HG03196 (cell line): Measurements from ENCODE around the gene IER5L.

Experiments
- ATAC-seq: cut with Tn5 transposase; IDR thresholded peaks from one replicate; pipeline ENCODE4 v1.9.1; 2021; ENCODE audit not compliant: unreplicated experiment

IER5L gene

DNA sequence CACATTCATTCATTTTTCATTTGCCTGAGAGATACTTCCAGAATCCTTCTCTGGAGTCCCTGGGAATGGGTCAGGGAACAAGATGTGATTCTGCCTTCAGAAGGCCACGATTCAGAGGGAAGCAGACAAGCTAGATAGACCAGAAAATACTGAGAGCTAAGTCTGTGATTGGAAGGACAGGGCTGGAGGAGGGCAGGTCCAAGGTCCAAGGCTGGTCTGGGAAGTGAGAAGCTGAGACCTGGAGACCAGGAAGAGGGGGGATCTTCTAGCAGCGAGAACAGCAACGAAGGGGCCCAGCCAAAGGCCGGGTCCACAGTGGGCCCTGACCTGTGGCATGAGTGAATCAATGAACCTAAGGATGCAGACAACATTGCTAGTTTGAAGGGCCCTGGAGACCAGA is 4.1 kb upstream of the IER5L start:
- no peak for ATAC-seq

DNA sequence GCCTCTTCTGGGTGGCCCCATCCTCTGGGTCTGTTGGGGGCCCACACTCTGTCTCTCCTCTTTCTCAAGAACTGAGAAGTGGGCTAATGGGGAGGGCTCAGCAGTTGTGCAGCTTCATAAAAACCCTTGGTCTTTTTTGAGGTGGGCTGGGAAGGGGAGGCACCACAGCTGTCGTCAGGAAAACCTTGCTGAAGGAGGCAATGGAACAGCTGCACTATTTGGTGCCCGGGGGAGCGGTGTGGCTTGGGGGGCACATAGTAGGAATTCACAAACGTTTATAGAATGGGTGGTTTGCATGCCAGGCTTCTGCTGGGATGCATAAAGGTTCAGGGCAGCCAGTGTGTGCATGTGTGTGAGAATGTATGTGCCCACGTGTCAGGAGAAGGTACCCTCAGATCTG is 3.2 kb upstream of the IER5L start:
- ATAC-seq, result no peak

DNA sequence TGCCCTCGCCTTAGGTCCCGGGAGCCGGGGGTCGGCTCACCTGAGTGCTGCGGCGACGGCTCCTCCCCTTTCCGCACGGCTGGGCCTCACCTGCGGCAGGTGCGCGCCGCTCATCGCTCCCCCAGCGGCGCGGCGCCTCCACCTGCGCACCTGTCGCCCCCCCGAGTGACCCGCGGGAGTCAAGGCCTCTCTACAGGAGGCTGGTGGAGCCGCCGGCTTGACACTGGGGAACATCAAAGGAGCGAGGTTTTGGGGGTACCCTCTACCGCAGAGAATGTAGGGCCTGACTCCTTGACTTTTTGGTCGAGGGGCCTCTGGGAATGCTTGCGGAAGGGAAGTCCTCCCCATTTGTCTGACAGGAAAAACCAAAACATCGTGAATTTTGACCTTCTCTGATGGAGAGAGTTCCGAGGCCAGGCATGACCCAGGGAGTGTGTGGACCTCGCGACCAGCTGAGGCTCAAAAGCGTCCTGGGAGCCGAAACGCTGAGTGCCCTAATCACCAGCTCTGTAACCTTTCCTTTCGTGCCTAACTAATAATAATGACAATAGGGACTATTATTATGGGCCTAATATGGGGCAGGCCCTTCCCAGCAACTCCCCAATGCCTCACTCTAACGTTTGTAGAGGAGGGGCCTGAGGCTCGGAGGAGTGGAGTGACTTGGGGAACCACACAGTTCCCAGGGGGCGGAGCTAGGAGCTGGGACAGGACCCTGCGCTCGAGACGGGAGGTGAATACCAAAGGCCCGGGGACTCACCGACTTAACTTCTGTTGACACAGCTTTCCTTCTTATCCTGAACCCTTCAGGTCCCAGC is 714 bp upstream of the IER5L start:
- no peak for ATAC-seq

DNA sequence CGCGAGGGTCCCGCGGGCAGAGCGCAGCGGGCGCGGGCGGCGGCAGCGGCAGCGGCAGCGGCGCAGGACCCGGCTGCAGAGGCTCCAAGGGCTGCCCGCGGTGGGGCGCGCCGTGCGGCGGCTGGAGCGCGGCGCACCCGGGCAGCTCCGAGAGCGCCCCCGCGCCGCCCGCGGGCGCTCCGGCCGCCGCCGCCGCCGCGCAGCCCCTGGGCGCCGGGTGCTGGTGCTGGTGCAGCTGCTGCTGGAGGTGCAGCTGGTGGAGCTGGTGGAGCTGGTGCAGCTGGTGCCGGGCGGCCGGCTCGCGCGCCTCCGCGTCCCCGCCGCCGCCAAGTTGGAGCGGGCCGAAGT is 644 bp downstream of the IER5L start:
- ATAC-seq, result no peak

DNA sequence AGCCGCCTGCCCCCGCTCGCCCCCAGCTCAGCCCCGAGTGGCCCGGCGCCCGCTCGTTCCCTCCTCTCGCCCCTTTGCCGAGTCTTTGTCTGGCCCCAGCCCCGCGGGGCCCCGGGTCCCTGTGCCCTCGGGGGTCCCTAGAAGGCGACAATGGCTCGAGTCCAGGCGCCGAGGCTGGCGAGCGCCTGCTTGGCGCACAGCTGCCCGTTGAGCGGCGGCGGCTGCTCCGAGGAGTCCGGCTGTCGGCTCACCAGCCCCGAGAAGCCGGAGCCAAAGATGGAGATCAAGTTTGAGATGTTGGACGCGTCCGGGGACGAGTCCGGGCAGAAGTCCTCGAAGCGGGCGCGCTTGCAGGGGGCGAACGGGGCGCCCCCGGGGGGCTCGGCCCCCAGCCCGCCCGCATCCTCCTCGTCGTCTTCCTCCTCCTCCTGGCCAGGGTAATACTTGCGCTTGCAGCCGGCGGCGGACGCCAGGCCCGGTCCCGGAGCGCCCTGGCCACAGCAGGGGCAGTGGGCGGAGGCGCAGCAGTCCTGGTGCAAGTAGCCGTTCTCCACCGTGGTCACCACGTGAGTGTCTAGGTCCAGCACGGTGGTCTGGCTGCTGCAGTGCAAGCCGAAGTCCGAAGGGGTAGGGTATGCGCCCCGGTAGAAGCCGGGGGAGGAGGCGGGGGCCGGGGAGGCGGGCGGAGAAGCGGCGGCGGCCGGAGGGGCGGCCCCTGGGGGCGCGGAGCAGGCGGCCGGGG is 1.2 kb downstream of the IER5L start:
- ATAC-seq, result no peak

DNA sequence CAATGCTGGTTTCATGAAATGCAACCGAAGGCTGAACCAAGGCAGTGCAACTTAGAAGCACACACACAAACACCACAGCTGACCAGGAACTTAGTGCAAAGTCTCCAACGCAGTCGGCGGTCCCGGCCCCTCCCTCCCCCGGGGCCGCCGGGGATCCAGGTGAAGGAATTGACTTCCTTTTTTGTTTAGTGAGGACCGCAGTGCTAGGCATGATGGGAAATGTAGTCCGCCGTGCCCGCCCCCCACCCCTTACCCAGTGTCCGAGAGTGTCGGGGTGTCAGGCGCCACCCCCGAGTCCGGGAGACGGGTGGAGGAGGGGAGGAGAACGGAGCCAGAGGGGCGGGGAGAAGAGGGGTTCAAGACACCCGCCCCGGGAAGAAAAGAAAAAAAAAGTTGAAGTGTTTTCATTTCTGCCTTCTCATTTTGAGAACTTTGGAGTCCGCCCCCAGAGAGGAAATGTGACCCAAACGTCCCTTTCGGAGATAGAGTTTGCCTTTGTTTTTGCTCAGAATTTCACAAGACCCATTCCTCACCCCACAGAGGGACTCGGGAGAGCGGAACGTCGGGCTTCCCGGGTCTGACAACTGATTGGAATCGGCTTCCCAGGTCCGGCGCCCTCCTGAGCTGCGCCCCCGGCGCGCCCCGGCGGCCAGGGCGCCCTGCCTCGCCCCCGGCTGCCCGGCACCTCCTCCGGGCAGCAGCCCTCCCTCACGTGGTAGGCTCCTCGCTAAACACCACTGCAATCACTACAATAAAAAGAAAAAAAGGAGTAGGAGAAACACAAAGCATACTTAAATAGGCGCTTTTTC is 2.0 kb downstream of the IER5L start:
- ATAC-seq, result peak; percentile 21

DNA sequence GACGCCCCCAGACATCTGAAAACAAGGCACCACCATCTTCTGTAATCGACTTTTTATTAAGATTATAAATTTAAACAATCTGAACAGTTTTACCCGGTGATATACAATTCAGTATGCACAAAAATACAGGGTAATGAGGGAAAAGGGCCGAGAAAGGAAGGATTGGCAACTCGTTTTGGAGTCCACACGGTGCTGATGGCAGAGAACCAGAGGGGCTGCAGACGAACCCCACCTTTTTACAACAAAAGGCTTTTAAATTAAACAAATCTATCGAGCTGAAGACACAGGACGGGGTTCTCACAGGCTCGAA is 2.6 kb downstream of the IER5L start:
- no peak for ATAC-seq

DNA sequence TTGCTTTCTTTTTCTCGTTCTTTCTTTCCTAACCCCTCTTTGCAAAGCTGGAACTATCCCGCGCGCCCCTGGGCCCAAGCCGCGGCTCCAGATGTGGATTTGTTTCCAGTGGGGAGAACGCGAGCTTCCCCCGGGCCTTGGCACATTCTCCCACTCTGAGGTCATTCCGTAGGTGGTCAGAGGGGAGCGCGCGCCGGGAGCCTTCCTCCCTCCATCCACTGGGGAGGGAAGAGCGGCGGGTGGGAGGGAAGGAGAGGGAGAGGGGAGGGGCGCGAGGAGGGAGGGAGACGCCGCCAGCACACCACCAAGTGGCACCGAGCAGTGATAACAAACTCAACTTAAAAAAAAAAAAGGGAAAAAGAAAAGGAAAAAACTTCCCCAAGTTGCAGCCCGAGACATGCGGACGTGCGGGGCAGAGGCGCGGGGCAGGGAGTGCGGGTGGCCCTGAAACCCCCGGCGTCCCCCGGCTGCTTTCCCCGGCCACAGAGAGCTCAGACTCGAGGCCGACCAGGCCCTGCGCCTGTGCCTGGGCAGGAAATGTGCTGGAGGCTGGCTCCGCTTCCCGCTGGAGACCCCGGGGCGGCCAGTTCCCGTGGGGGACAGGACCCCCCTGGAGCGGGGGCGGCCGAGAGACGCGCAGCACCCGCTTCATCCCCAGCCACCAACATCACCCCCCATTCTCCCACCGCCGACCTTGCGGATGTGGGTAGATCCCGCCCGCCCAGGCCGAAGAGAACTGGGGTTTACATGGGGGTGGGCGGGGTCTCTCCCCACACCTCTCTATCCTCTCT is 3.1 kb downstream of the IER5L start:
- ATAC-seq, result no peak

DNA sequence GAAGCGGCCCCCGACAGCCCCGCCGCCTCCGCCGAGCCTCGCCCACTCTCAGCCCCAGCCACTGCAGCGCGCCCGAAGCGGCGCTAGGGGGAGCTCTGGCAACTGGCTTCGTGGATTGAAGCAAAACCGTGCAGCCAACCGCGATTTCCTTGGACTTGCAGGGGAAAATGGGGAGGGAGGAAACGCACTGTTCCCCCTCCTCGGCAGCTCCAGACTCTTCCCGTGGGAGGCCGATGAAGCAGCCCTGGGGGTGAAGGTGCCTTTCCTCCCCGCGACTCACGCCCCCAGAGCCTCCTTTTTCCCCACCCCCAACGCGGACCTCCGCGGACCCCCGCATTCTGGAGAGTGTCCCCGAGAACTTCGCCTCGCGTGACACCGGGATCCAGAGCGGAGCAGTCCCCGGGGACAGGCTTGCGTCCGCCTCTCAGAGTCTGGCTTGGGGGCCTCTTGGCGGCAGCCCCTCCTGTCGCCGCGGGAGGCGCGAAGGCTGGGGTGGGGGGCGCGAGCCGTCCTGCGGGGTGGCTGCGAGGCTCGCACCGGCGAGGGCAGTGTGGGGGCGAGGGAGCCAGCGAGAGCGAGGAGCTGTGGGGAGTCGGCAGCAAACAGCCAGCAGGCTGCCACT is 3.8 kb downstream of the IER5L start:
- no peak for ATAC-seq

DNA sequence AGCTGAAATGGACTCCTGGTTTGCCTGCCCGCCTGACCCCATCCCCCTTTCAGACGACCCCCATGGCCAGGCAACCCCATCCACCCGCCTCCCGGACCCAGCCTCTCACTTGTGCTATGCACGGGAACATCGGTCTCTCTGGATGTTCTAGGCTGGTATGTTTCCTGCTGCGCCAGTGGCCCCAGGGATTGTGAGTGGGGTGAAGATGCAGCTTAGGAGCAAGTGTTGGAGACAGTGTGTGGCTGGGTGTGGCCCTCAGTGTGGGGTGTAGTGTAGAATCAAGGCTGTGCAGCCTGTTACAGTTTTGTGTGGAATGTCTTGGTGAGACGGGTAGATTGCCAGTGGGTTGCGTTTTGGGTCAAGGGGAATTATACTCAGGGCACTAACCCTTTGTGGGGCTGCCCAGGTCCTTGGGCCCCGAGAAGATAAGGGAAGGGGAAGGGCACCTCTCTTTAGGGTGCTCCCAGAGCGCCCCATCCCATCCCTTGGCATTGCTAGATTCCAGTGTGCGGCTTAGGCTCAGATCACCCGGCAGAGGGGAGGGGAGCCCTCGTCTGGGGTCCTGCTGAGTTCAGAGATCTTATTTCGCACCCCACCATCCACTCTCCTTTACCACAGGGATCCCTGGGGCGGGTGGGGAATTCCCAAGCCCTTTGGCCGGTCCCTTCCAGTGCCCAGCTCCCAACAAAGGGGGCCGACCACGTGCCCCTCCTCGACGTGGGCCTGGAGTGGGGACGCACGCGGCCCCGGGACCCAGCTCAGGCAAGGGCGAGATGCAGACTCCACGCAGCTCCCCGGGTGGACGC is 4.6 kb downstream of the IER5L start:
- ATAC-seq, result no peak

DNA sequence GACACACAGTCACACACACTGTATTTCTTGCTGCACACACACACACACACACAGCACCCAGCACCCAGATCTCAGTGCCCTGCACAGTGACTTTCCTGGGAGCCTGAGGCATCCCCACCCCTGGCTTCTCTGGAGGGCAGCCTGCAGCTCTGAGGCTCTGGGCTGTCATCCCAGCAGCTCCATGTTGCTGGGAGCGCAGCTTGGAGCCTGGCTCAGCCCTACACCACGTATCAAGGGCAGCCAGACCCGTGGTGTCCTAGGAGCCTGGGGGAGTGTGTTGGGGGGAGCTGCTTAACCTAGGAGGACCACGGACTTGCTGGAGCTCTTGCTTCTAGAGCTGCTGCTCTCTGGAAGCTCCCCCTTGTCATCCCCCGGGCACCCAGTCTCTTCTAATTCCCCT is 5.2 kb downstream of the IER5L start:
- ATAC-seq, result no peak

DNA sequence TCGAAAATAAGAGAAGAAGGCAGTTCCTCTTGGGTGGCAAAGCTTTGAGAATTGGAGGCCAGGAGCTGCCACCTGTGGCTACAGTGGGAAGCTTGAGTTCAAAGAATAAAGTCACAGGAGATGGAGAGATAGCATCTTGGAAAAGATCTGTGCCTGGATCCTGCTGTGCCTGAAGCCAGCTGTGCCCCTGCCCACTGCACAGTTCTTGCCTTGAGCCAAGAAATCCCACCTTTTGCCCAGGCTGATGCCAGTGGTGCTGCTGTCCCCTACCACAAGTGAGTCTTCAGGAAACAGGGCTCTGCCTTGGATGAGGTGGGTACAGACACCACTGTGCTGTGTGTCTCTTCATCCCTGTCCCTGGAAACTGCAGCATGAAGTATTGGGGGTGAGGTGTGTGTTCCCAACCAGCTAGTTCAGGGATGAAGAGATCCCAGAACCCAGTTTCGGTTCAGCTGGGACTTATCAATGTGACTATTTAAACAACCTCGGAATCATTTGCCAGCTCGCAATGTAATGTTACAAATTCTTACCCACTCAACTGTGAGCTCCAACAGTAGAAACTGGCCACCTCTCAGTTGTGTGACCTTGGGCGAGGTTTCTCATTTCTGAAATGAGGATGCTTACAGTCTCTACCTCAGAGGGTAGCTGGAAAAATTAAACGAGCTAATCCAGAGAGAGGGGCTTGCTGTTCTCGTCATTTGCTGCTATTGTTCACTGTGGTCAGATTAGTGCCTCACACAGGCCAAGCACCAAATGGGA is 5.9 kb downstream of the IER5L start:
- ATAC-seq, result no peak

DNA sequence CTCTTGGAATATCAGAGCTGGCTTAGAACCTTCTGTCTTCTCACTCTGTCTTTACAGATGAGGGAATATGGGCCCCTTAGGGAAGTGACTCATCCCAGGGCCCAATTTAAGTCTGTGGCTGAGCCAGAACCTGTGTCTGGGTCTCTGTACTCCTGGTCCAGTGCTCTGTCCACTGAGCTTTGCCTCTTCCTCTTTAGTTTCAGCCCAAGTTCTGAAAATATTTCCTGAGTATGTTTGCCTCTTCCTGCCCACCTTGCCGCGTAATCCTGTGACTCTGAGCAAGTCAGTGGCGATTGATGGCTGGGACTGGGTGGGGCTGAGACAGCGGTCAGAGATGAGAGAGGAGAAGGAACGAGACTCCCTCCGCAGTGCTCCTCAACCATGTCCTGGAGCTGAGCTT is 7.8 kb downstream of the IER5L start:
- no peak for ATAC-seq

DNA sequence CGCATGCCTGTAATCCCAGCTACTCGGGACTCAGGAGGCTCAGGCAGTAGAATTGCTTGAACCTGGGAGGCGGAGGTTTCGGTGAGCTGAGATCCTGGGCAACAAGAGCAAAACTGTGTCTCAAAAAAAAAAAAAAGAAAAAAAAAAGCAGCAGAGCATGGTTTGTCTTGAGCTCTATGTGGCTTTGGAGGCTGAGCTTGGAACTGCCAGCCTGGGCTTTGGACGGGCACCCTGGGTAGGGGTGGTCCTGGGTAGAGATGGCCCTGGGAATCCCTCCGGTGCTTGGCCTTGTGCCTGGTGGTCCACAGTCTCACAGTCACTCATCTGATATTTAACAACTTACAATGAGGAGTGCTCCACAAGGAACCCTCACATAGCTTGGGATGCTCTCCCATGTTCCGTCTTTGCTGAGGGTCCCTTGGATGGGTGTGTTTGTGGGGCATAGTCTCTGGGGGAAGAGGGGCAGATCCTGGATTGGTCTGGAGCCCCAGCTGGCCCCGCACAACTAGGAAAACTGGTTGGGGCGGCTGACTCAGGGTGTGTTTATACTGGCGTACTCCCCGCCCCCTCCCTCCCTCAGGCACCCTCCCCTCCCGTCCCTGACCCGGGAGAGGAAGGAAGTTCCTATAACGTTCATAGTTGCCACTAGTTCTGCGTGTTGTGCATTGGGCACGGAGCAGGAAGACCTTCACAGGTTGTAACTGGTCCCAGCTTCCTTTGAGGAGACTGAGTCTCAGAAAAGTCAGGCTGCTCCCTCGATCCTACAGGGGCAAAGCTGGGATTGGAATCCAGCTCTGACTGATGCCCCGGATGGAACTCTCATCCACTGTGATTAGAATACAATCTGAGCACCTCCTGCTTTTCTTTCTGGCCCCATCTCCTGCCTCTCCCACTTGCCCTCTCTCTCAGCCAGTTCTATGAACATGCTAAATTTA is 11.2 kb downstream of the IER5L start:
- no peak for ATAC-seq

DNA sequence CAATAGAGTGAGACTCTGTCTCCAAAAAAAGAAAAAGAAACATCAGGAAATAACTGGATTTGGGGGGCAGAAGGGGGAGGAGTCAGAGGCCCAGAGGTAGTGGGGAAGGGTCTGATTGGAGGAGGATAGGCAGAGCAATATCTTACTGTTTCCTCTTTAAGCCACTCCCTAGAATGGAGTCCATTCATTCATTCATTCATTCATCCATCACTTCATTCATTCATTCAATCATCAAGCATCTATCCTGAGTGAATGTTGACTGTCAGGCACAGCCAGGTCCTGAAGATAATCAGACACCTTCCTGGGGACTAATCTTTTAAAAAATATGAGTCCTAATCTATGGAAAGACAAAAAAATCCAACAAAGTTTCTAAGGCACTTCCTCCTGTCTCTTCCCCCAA is 12.9 kb downstream of the IER5L start:
- ATAC-seq, result no peak

DNA sequence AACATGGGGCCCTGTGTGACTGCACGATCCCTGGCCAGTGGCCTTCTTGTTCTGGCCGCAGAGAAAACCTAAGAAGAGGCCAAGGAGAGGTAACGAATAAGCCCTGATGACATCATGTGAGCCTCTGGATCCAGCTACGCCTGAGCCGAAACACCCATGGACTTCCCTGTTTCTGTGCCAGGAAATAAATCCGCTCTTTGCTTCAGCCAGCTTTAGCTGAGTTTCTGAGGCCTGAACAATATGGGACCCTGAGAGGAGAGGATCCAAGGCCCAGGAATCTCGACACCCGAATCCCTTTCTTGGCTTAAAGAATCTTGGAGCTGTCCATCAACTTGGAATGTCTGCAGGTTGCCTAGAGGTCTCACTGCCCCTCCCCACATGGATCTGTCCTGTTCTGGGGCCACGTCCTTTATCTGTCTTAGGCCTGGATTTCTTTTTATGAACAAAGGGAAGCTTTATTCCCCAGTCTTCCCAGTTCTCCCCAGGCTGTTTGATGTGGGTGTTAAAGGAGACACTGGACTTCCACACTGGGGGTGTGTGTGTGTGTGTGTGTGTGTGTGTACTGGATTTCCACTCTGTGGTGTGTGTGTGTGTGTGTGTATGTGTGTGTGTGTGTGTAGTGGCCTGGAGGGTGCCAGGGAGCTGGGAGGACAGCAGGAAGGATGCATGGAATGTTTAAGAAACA is 13.7 kb downstream of the IER5L start:
- ATAC-seq, result no peak

DNA sequence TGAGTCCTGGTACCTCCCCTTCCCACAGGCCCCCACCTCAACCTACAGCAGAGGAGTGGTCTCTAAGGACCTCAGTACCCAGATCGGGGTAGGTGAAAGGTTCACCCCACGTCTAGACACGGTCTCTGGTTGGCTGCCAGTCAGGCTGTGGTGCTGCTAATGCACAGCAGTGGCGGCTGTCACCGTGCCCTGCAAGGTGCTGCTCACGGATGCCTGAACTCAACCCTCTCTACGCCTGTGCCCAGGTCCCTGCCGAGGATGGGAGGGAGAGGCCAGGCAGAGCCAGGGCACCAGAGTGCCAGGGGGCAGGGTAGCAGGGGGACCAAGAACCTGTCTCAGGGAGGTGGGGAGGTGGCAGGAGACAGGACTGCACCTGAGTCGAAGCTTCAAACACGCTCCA is 14.3 kb downstream of the IER5L start:
- ATAC-seq, result no peak
